Activated T-cell treated with anti-CD3 and anti-CD28 coated beads, Interleukin-2, amount 50 U/mL, for 72 hours (primary cell): Measurements from ENCODE around the gene NUP188. TPM values are rescaled to one million over a fixed set of nuclear protein-coding genes. Genes with fewer than 3 reads are reported as not detected.

Experiments
- ATAC-seq, 2 donors: fragments of 150-1000 bp; cut with Tn5 transposase; replicated peaks in 1 of 2; 2 replicates each; pipeline ENCODE4 v1.10.0; 2021; ENCODE audit warnings: moderate library complexity in 2 of 2, mild to moderate bottlenecking in 1 of 2
- DNase-seq, 2 donors: peaks; one replicate each; pipeline ENCODE4 v3.0.0; 2021 to 2022; ENCODE audit warnings: mixed read lengths in 1 of 2
- H3K27ac Mint-ChIP-seq: one replicate; pipeline ENCODE4 v1.8.0; 2022; ENCODE audit warnings: mild to moderate bottlenecking, moderate library complexity, mixed read lengths
- H3K27me3 Mint-ChIP-seq: one replicate; pipeline ENCODE4 v1.8.0; 2022; ENCODE audit warnings: low read depth, mixed read lengths
- H3K36me3 Mint-ChIP-seq, 2 donors: one replicate each; pipeline ENCODE4 v1.8.0; 2022; ENCODE audit warnings: mixed read lengths in 2 of 2, mild to moderate bottlenecking in 1 of 2; ENCODE audit not compliant: insufficient read depth in 2 of 2
- H3K4me1 Mint-ChIP-seq: one replicate; pipeline ENCODE4 v1.8.0; 2022; ENCODE audit warnings: low read depth, mixed read lengths
- H3K4me3 Mint-ChIP-seq, 2 donors: one replicate each; pipeline ENCODE4 v1.8.0; 2022; ENCODE audit warnings: mild to moderate bottlenecking in 2 of 2, mixed read lengths in 2 of 2, moderate library complexity in 2 of 2
- H3K9me3 Mint-ChIP-seq, 2 donors: one replicate each; pipeline ENCODE4 v1.8.0; 2022; ENCODE audit warnings: mixed read lengths in 2 of 2
- total RNA-seq, 2 donors: library from RNA; stranded (reverse); gene quantifications; one replicate each; pipeline ENCODE4 v1.2.3, GENCODE V29; 2022

Gene NUP188, protein sequence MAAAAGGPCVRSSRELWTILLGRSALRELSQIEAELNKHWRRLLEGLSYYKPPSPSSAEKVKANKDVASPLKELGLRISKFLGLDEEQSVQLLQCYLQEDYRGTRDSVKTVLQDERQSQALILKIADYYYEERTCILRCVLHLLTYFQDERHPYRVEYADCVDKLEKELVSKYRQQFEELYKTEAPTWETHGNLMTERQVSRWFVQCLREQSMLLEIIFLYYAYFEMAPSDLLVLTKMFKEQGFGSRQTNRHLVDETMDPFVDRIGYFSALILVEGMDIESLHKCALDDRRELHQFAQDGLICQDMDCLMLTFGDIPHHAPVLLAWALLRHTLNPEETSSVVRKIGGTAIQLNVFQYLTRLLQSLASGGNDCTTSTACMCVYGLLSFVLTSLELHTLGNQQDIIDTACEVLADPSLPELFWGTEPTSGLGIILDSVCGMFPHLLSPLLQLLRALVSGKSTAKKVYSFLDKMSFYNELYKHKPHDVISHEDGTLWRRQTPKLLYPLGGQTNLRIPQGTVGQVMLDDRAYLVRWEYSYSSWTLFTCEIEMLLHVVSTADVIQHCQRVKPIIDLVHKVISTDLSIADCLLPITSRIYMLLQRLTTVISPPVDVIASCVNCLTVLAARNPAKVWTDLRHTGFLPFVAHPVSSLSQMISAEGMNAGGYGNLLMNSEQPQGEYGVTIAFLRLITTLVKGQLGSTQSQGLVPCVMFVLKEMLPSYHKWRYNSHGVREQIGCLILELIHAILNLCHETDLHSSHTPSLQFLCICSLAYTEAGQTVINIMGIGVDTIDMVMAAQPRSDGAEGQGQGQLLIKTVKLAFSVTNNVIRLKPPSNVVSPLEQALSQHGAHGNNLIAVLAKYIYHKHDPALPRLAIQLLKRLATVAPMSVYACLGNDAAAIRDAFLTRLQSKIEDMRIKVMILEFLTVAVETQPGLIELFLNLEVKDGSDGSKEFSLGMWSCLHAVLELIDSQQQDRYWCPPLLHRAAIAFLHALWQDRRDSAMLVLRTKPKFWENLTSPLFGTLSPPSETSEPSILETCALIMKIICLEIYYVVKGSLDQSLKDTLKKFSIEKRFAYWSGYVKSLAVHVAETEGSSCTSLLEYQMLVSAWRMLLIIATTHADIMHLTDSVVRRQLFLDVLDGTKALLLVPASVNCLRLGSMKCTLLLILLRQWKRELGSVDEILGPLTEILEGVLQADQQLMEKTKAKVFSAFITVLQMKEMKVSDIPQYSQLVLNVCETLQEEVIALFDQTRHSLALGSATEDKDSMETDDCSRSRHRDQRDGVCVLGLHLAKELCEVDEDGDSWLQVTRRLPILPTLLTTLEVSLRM (N-terminal part only)
- 10 to 100 TPM; 90.0 to 98.0 TPM for total RNA-seq

DNA sequence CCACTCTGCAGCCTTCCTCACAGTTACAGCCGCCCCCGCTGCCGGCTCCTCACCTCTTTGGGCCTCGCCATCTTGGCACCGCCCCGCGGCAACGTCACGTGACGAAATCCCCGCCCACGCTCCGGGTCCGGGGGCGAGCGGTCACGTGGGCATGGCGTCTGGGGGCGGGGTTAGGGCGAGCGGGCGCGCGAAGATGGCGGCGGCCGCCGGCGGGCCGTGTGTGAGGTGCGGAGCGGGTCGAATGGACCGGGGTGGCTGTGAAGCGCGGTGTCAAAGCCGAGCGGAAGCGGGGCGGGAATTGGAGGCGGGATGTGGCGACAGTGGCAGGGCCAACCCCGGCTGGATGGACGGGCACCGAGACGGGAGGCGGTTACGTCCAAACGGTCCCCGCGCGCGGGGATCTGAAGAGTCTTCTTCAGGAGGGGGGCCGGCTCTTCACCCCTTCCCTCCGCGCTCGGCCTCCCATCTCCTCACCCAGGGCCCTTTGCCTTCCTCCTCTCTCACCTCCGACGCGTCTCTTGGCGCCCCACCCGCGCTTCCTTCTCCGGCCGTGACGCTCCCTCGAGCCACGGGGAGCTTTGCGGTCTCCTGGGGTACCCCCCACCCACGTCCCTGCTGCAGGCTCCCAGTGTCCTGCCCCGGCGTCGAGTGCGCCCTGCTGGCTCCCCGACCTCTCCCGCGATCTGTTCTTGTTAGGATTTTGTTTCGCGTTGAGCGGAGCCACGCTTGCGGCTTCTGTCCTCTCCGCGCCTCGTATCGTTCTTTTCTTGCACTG is at the start of gene NUP188, which contains the start of gene DOLK:
Gene NUP188, plus strand, starts transcription at position 173 of the 775 bp plus-strand sequence. Its CDS starts 21 bp downstream, at position 194.
Gene DOLK, minus strand, starts transcription at position 77 of the 775 bp plus-strand sequence. CDS start 300 bp downstream, outside the sequence.
- Mint-ChIP-seq H3K36me3 (peaks cover 5 to 14% of the 10 kb centered on the region in 2 donors), H3K27me3 (no peaks in the 10 kb centered on the region), H3K9me3 (no peaks in the 10 kb centered on the region), H3K27ac (peak within 1 kb of the TSS; percentile 95), H3K4me3 (peak within 1 kb of the TSS; percentile 96 to 97), H3K4me1 (peaks cover 57% of the 10 kb centered on the region)
- DNase-seq (peak; percentile 99 to 100), ATAC-seq (peak; percentile 88)

DNA sequence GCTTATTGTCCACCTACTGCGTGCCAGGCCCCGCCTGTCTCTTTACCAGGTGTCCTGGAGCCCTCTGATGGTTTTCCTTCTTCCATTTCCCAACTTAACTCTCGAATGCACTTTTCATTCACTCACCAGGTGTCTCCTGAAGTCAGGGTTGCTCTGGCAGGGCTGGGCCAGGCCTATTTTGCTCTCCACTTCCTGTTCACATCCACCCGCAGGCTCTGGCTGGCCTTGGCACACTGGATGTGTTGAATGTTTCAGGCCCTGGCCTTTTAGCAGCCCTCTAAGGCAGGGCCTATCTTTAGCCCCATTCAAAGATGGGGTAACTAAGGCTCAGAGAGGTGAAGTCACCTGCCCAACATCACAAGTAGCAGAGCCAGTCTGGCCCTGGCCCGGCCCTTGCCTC is 49.1 kb upstream of the NUP188 start:
- no peaks in the 10 kb centered on the region for H3K27me3 Mint-ChIP-seq
- peaks cover 75% of the 10 kb centered on the region for H3K4me1 Mint-ChIP-seq
- ATAC-seq, result no peak
- no peaks in the 10 kb centered on the region for H3K9me3 Mint-ChIP-seq
- H3K36me3 Mint-ChIP-seq, result peaks cover 3 to 10% of the 10 kb centered on the region in 2 donors
- no peak overlapping the region for H3K4me3 Mint-ChIP-seq
- peak overlapping the region; percentile 58 for H3K27ac Mint-ChIP-seq
- no peak for DNase-seq

DNA sequence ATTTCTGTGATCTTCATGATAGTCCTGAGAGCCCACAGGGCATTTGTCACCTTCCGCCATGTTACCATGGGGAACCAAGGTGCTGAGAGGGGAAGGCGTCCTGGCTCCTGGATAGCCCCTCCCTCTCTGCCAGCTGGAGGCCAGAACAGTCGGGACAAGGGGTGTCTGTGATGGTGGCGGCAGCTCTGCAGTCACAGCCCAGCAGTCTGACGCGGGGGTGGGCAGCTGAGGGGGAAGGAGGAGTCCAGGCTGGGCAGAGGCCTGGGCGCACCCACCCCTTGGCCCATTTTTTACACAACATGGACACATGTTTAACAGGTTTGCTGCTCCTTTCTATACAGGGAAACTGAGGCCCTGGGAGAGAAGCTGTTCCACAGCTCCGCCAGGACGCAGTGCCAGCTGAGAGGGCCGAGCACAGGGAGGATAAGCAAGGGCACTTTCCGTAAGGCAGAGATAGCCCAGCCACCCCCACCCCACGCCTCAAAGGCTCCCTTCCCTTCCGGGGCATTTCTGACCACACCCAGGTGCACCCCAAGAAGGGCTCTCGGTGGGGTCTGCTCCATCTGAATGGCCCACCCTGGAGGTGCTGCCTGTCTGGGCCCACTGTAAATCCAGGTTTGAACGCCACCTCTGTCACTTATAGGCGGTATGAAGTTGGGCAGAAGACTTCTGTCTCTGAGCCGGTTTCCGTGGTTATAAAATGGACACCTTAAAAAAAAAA is 48.5 kb upstream of the NUP188 start:
- Mint-ChIP-seq H3K9me3 (no peaks in the 10 kb centered on the region), H3K4me1 (peaks cover 79% of the 10 kb centered on the region), H3K4me3 (peak overlapping the region; percentile 73 to 76), H3K36me3 (peaks cover 3 to 10% of the 10 kb centered on the region in 2 donors), H3K27ac (peak overlapping the region; percentile 97), H3K27me3 (no peaks in the 10 kb centered on the region)
- no peak for DNase-seq
- no peak for ATAC-seq

DNA sequence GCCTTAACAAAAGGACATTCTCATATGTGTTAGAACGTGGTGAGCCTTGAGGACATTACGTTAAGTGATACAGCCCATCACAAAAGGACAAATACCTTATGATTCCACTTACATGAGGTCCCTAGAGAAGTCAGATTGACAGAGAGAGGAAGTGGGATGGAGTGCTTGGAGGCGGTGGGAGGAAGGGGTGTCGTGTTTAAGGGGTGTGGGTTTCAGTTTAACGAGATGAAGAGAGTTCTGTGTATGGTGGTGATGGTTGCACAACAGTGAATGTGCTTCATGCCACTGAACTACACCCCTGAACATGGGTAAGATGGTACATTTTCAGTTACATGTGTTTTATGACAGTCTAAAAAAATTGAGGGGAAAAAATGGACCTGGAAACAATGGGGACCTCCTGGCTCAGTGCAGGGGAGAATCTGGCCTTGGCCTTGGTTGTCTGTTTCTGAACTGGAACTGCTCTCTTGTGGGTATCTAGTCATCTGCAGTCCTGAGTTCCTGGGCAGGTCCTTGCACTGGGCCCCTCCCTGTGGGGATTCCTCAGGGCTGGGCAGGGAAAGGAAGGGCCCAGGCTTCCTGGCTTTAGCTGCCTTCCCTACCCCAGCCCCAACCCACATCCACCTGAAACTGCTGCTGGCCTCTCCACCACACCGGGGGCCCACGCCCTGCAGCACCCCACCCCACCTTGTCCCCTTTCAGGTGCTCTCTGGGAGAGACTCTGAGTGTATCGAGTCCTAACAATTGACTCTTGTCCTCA is 47.8 kb upstream of the NUP188 start:
- Mint-ChIP-seq H3K36me3 (peaks cover 3 to 10% of the 10 kb centered on the region in 2 donors), H3K9me3 (no peaks in the 10 kb centered on the region), H3K27ac (peak overlapping the region; percentile 97), H3K4me3 (peak overlapping the region; percentile 73 to 76), H3K27me3 (no peaks in the 10 kb centered on the region), H3K4me1 (peaks cover 77% of the 10 kb centered on the region)
- ATAC-seq (peak; percentile 42 to 55), DNase-seq (peak in 1 of 2 donors; percentile 27)

DNA sequence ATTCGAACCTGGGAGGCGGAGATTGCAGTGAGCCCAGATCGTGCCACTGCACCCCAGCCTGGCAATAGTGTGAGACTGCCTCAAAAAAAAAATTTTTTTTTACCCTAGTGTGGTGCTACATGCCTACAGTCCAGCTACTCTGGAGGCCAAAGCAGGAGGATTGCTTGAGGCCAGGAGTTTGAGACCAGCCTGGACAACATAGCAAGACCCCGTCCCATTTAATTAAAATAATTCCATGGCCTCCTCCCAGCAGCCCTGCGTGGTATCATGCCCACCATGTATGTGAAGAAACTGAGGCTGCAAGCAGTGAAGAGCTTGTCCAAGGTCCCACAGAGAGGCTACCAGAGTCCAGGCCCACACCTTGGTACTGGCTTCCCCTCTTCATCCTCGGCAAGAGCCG is 46.1 kb upstream of the NUP188 start:
- Mint-ChIP-seq H3K9me3 (no peaks in the 10 kb centered on the region), H3K27ac (no peak overlapping the region), H3K4me3 (no peak overlapping the region), H3K27me3 (no peaks in the 10 kb centered on the region), H3K4me1 (peaks cover 67% of the 10 kb centered on the region), H3K36me3 (peaks cover 0 to 9% of the 10 kb centered on the region in 2 donors)
- ATAC-seq (no peak), DNase-seq (no peak)

DNA sequence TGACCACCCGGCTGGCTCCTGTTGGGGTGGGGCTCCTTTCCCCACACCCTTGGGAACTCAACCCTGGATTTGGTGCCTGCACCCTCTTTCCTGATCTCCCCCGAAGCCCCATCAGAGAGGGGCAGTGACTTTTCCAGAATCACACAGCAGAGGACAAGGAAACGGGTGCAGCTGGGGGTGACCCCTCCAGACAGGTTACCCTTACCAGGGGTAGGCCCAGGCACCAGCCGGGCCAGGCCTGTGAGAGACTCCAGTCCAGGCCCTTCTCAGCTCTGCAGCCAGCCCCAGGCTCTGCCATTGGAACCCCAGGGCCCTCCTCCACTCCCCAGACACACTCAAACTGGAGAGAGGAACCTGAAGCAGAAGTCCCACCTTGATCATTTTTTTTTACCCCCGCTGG is 45.7 kb upstream of the NUP188 start:
- peaks cover 0 to 7% of the 10 kb centered on the region in 2 donors for H3K36me3 Mint-ChIP-seq
- peak overlapping the region; percentile 90 for H3K27ac Mint-ChIP-seq
- ATAC-seq (peak in 1 of 2 donors; percentile 3), DNase-seq (no peak)
- no peaks in the 10 kb centered on the region for H3K27me3 Mint-ChIP-seq
- no peaks in the 10 kb centered on the region for H3K9me3 Mint-ChIP-seq
- H3K4me1 Mint-ChIP-seq, result peaks cover 70% of the 10 kb centered on the region
- peak overlapping the region; percentile 73 to 80 for H3K4me3 Mint-ChIP-seq

DNA sequence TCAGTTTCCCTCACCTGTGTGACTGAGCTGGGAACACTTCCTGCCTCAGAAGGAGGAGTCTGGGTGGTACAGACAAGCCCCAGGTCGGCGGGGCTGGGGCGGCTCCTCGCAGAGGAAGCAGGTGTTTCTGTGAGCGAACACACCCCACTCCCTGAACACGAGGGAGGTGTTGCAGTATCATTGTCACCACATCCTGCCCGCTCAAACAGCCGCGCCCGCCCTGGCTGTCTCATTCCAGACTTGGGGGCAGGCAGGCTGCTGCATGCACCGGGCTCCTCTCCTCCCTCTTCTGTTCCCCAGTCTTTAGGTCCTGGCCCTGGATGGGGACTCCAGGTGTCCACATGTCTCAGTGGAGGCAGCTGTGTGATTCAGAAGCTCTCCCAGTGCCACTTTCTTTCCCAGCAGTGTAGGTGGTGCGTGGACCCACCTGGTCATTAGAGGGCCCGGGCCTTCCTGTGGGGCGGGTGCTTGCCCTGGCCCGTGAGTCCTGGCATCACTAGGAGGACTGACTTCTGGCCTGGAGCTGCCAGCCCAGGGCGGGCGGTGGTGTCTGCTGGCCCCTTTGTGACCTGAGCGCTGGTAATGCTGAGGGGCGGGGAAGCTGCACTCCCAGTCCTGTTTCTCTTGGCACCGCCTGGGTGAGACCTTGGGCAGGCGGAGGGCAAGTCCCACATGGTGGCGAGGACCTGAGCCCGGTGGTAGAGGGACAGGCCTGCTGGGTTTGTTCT is 45.0 kb upstream of the NUP188 start:
- peak overlapping the region; percentile 90 for H3K27ac Mint-ChIP-seq
- ATAC-seq, result peak; percentile 92 to 93
- peak; percentile 87 to 88 for DNase-seq
- H3K4me1 Mint-ChIP-seq, result peaks cover 66% of the 10 kb centered on the region
- H3K9me3 Mint-ChIP-seq, result no peaks in the 10 kb centered on the region
- peak overlapping the region; percentile 73 to 80 for H3K4me3 Mint-ChIP-seq
- H3K27me3 Mint-ChIP-seq, result no peaks in the 10 kb centered on the region
- H3K36me3 Mint-ChIP-seq, result peaks cover 2 to 5% of the 10 kb centered on the region in 2 donors

DNA sequence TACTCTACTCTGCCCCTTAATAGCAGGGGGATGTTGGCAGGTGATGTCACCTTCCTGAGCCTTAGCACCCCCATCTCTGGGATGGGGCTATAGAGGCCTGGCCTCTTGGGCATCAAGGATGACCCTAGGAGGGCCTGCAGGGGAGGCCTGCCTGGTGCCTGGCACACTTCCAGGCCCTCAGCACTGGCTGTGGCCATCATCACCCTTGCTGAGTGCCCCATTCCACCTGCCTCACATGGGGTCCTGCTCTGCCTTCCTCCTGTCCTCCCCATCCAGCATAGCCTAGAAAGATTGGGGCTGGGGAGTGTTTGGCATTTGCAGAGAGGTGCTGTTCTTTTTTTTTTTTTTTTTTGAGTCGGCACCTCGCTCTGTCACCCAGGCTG is 44.4 kb upstream of the NUP188 start:
- peak overlapping the region; percentile 73 to 80 for H3K4me3 Mint-ChIP-seq
- H3K4me1 Mint-ChIP-seq, result peaks cover 61% of the 10 kb centered on the region
- no peak overlapping the region for H3K27ac Mint-ChIP-seq
- DNase-seq (no peak), ATAC-seq (no peak)
- no peaks in the 10 kb centered on the region for H3K9me3 Mint-ChIP-seq
- no peaks in the 10 kb centered on the region for H3K27me3 Mint-ChIP-seq
- peaks cover 3 to 4% of the 10 kb centered on the region in 2 donors for H3K36me3 Mint-ChIP-seq

DNA sequence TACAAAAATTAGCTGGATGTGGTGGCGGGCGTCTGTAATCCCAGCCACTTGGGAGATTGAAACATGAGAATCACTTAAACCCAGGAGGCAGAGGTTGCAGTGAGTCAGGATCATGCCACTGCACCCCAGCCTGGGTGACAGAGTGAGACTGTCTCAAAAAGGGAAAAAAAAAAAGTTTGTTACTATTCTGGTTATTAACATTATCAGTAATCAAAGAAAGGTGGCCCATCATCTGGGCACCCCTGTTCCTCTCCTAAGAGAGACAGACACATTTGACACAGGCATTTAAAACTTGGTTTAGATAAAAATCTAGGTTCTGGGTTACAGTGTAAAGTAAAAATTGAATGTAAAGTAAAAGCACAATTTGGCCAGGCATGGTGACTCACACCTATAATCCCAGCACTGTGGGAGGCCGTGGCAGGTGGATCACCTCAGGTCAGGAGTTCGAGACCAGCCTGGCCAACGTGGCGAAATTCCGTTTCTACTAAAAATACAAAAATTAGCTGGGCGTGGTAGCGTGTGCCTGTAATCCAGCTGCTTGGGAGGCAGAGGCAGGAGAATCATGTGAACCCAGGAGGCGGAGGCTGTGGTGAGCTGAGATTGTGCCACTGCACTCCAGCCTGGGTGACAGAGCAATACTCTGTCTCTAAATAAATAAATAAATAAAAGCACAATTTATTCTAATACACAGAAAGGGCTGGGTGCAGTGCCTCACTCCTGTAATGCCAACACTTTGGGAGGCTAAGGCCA is 43.5 kb upstream of the NUP188 start:
- Mint-ChIP-seq H3K9me3 (no peaks in the 10 kb centered on the region), H3K36me3 (peaks cover 0 to 10% of the 10 kb centered on the region in 2 donors), H3K27ac (peak overlapping the region; percentile 19), H3K4me3 (no peak overlapping the region), H3K4me1 (peaks cover 55% of the 10 kb centered on the region), H3K27me3 (no peaks in the 10 kb centered on the region)
- DNase-seq (no peak), ATAC-seq (no peak)

DNA sequence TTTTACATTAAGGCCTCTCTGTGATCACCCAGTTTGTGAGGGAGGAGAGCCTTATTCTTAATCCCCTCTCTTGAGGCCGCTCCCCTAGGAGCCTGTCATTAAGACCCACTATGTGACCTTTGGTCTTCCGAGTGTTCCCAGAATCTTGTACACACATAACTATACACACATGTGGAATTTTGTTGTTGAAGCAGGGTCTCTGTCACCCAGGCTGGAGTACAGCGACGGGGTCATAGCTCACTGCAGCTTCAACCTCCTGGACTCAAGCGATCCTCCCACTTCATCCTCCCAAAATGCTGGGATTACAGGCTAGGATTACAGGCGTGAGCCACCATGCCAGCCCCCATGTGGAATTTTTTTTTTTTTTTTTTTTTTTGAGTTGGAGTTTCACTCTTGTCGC is 41.5 kb upstream of the NUP188 start:
- Mint-ChIP-seq H3K4me1 (peaks cover 55% of the 10 kb centered on the region), H3K9me3 (no peaks in the 10 kb centered on the region), H3K4me3 (no peak overlapping the region), H3K36me3 (peaks cover 0 to 12% of the 10 kb centered on the region in 2 donors), H3K27me3 (no peaks in the 10 kb centered on the region), H3K27ac (no peak overlapping the region)
- ATAC-seq (no peak), DNase-seq (no peak)
